Chondrocyte (in vitro differentiated cells): ENCODE measurements around the gene LSM12. TPM values are rescaled to one million over a fixed set of nuclear protein-coding genes. Genes with fewer than 3 reads are reported as not detected.
A peak's percentile ranks its signal among the peaks of the same experiment; 100 is the strongest.

Experiments
- DNase-seq: peaks from one replicate; pipeline ENCODE4 v3.0.0; 2021; ENCODE audit warnings: mixed read lengths, low spot score
- H3K27ac Mint-ChIP-seq: one replicate; pipeline ENCODE4 v1.8.0; 2021; ENCODE audit warnings: mild to moderate bottlenecking, moderate library complexity, mixed read lengths; ENCODE audit not compliant: unreplicated experiment
- H3K27me3 Mint-ChIP-seq: 2 replicates; pipeline ENCODE4 v1.8.0; 2021; ENCODE audit warnings: low read depth, mixed read lengths
- H3K36me3 Mint-ChIP-seq: 2 replicates; pipeline ENCODE4 v1.8.0; 2021; ENCODE audit warnings: low read depth, mixed read lengths
- H3K4me1 Mint-ChIP-seq: 2 replicates; pipeline ENCODE4 v1.8.0; 2021; ENCODE audit warnings: low read depth, mild to moderate bottlenecking, mixed read lengths
- H3K4me3 Mint-ChIP-seq: one replicate; pipeline ENCODE4 v1.8.0; 2021; ENCODE audit warnings: mild to moderate bottlenecking, moderate library complexity, mixed read lengths; ENCODE audit not compliant: unreplicated experiment
- H3K9me3 Mint-ChIP-seq: 2 replicates; pipeline ENCODE4 v1.8.0; 2021; ENCODE audit warnings: low read depth, mixed read lengths
- total RNA-seq: library from RNA; stranded (reverse); gene quantifications from 3 replicates; pipeline ENCODE4 v1.2.1, GENCODE V29; 2021
- TF ChIP-seq, protein P1 (sequence below): fragments of 200-600 bp; sonication (generic); IDR thresholded peaks from 2 replicates; pipeline ENCODE4 v1.5.0; 2021; ENCODE audit warnings: antibody characterized with exemption, mild to moderate bottlenecking, moderate library complexity

Gene LSM12
- total RNA-seq, 1 donor from 2014 or later: 48.3 TPM

- TF ChIP-seq, protein P1, sequence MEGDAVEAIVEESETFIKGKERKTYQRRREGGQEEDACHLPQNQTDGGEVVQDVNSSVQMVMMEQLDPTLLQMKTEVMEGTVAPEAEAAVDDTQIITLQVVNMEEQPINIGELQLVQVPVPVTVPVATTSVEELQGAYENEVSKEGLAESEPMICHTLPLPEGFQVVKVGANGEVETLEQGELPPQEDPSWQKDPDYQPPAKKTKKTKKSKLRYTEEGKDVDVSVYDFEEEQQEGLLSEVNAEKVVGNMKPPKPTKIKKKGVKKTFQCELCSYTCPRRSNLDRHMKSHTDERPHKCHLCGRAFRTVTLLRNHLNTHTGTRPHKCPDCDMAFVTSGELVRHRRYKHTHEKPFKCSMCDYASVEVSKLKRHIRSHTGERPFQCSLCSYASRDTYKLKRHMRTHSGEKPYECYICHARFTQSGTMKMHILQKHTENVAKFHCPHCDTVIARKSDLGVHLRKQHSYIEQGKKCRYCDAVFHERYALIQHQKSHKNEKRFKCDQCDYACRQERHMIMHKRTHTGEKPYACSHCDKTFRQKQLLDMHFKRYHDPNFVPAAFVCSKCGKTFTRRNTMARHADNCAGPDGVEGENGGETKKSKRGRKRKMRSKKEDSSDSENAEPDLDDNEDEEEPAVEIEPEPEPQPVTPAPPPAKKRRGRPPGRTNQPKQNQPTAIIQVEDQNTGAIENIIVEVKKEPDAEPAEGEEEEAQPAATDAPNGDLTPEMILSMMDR: no peak
- H3K27ac Mint-ChIP-seq: peak overlapping the region; percentile 87
- H3K4me3 Mint-ChIP-seq: no peak overlapping the region
- DNase-seq: no peak
- no peaks in the 10 kb centered on the region for H3K9me3 Mint-ChIP-seq
- peaks cover 18% of the 10 kb centered on the region for H3K36me3 Mint-ChIP-seq
- H3K4me1 Mint-ChIP-seq: peaks cover 15% of the 10 kb centered on the region
- no peaks in the 10 kb centered on the region for H3K27me3 Mint-ChIP-seq
These were observed 20.2 kb upstream of the LSM12 start for GRCh38 chr17:44086364-44087311.

DNA sequence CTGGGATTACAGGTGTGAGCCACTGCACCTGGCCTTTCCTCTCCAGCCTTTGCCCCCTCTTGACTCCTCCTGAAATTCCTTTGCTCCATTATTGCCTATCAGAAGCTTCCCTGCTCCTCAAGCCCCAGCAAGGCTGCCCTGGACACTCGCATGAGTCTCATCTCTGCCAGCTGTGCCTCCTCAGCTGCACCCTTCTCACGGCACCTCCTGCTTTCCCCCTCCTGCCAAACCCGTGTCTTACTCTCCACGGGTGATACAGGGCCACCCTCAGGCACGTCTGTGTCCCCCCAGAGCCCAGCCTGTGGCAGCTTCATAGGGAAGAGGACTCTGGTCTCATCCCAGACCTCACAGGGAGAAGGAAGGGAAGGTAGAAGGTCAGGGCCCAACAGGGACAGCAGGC lies 19.4 kb upstream of the LSM12 start:
- H3K36me3 Mint-ChIP-seq: peaks cover 16% of the 10 kb centered on the region
- H3K4me1 Mint-ChIP-seq: peaks cover 15% of the 10 kb centered on the region
- no peaks in the 10 kb centered on the region for H3K9me3 Mint-ChIP-seq
- TF ChIP-seq, protein P1: no peak
- no peaks in the 10 kb centered on the region for H3K27me3 Mint-ChIP-seq
- DNase-seq: no peak
- H3K4me3 Mint-ChIP-seq: no peak overlapping the region
- H3K27ac Mint-ChIP-seq: no peak overlapping the region

DNA sequence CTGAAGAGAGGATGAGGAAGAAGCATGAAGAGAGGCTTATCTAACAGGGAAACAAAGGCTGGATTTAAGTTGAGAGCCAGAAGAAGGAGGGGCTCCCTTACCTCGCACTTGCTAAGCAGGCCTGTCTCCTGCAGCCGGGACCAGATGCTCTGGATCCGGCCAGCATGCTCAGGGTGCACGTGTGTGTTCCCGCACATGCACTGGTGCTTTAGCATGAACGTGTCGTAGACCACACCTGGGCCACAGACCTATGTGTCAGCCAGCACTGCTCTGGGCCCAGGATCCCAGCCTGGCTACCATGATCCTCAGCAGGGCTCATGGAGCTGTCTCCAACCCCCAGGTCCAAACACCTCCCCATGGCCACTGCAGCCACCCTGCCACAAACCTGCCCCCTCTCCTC lies 18.4 kb upstream of the LSM12 start:
- TF ChIP-seq, protein P1: no peak
- H3K9me3 Mint-ChIP-seq: no peaks in the 10 kb centered on the region
- H3K4me3 Mint-ChIP-seq: no peak overlapping the region
- peaks cover 15% of the 10 kb centered on the region for H3K4me1 Mint-ChIP-seq
- H3K27ac Mint-ChIP-seq: no peak overlapping the region
- no peaks in the 10 kb centered on the region for H3K27me3 Mint-ChIP-seq
- peaks cover 20% of the 10 kb centered on the region for H3K36me3 Mint-ChIP-seq
- no peak for DNase-seq

- no peaks in the 10 kb centered on the region for H3K9me3 Mint-ChIP-seq
- no peak overlapping the region for H3K27ac Mint-ChIP-seq
- peaks cover 15% of the 10 kb centered on the region for H3K4me1 Mint-ChIP-seq
- no peaks in the 10 kb centered on the region for H3K27me3 Mint-ChIP-seq
- no peak overlapping the region for H3K4me3 Mint-ChIP-seq
- TF ChIP-seq, protein P1: peak; percentile 69
- H3K36me3 Mint-ChIP-seq: peaks cover 22% of the 10 kb centered on the region
- no peak for DNase-seq
These were observed 17.7 kb upstream of the LSM12 start for GRCh38 chr17:44084131-44084538.

DNA sequence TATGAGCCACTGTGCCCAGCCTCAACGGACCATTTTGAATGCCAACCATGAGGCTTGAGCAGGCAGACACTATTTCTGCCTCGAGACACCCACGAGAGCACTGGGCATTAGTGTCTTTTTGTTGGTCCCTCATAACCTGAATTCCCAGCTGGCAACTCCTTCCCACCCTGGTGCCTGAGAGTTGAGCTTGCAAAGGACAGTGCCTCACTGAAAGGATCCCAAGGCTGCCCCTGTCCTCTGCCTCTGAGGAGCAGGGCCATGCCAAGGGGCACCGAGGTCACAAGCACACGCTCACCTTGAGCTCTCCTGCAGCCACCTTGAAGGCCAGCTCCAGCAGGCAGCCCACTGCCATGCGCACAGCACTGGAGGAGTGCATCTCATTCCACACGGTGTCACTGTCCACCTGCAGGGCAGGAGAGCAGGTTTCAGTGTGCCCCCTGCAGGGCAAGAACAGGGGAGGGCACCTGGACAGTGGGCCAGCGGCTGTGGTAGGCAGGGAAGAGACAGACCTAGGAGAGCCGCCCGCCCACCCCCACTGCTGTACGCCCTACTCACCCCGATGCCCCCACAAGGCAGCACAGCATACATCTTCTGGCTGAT lies 16.9 kb upstream of the LSM12 start:
- Mint-ChIP-seq H3K27me3 (no peaks in the 10 kb centered on the region), H3K27ac (no peak overlapping the region), H3K4me1 (peaks cover 15% of the 10 kb centered on the region), H3K36me3 (peaks cover 21% of the 10 kb centered on the region), H3K4me3 (no peak overlapping the region), H3K9me3 (no peaks in the 10 kb centered on the region)
- TF ChIP-seq, protein P1: no peak
- no peak for DNase-seq
